ENCODE measurements around the gene ZNF280C.
A peak's percentile ranks its signal among the peaks of the same experiment; 100 is the strongest.

Gene ZNF280C

GRCh38 chrX:130224810-130225209 lies 43.9 kb downstream of the ZNF280C start:
- Mint-ChIP-seq H3K4me3 (no peak overlapping the region), H3K27ac (no peak overlapping the region), H3K4me1 (no peaks in the 10 kb centered on the region), H3K27me3 (no peaks in the 10 kb centered on the region), H3K36me3 (peaks cover 12% of the 10 kb centered on the region), H3K9me3 (no peaks in the 10 kb centered on the region)
- CTCF ChIA-PET, result interaction anchor here (0.5 to 1.7 kb wide), 2 partner anchors 19 to 692 kb away, joined by 3 read pairs; no protein-coding TSS in a partner anchor
- no peak for DNase-seq

- no peaks in the 10 kb centered on the region for H3K27me3 Mint-ChIP-seq
- peaks cover 10% of the 10 kb centered on the region for H3K4me1 Mint-ChIP-seq
- no peak overlapping the region for H3K27ac Mint-ChIP-seq
- H3K36me3 Mint-ChIP-seq, result peaks cover 30% of the 10 kb centered on the region
- no peak overlapping the region for H3K4me3 Mint-ChIP-seq
- DNase-seq, result no peak
- CTCF ChIA-PET, result no interaction called here
- H3K9me3 Mint-ChIP-seq, result no peaks in the 10 kb centered on the region
Observed at GRCh38 chrX:130216320-130216719, 52.4 kb downstream of the ZNF280C start.

GRCh38 chrX:130213376-130213775 lies 55.3 kb downstream of the ZNF280C start:
- H3K4me1 Mint-ChIP-seq, result peaks cover 6% of the 10 kb centered on the region
- H3K9me3 Mint-ChIP-seq, result no peaks in the 10 kb centered on the region

GRCh38 chrX:130212371-130212770 lies 56.3 kb downstream of the ZNF280C start:
- Mint-ChIP-seq H3K27me3 (no peaks in the 10 kb centered on the region), H3K27ac (no peak overlapping the region), H3K4me1 (peaks cover 6% of the 10 kb centered on the region), H3K9me3 (no peaks in the 10 kb centered on the region), H3K36me3 (peaks cover 36% of the 10 kb centered on the region), H3K4me3 (no peak overlapping the region)
- DNase-seq, result no peak
- CTCF ChIA-PET, result no interaction called here

More at GRCh38 chrX:130213376-130213775, 55.3 kb downstream of the ZNF280C start:
- no peak overlapping the region for H3K27ac Mint-ChIP-seq
- H3K4me3 Mint-ChIP-seq, result no peak overlapping the region
- no peak for DNase-seq
- H3K27me3 Mint-ChIP-seq, result no peaks in the 10 kb centered on the region
- CTCF ChIA-PET, result no interaction called here
- H3K36me3 Mint-ChIP-seq, result peaks cover 33% of the 10 kb centered on the region

GRCh38 chrX:130211415-130212186 lies 57.1 kb downstream of the ZNF280C start:
- Mint-ChIP-seq H3K36me3 (peaks cover 33% of the 10 kb centered on the region), H3K4me3 (no peak overlapping the region), H3K27me3 (no peaks in the 10 kb centered on the region), H3K27ac (no peak overlapping the region), H3K9me3 (no peaks in the 10 kb centered on the region), H3K4me1 (peaks cover 6% of the 10 kb centered on the region)
- no peak for DNase-seq
- CTCF ChIA-PET, result no interaction called here

- no peak for DNase-seq
- Mint-ChIP-seq H3K36me3 (peaks cover 12% of the 10 kb centered on the region), H3K9me3 (no peaks in the 10 kb centered on the region), H3K27ac (no peak overlapping the region), H3K27me3 (no peaks in the 10 kb centered on the region), H3K4me3 (no peak overlapping the region), H3K4me1 (no peaks in the 10 kb centered on the region)
- CTCF ChIA-PET, result no interaction called here
Observed at GRCh38 chrX:130204647-130205046, 64.1 kb downstream of the ZNF280C start.

- Mint-ChIP-seq H3K4me3 (no peak overlapping the region), H3K27me3 (peaks cover 3% of the 10 kb centered on the region), H3K36me3 (peaks cover 3% of the 10 kb centered on the region), H3K9me3 (no peaks in the 10 kb centered on the region), H3K4me1 (peaks cover under 1% of the 10 kb centered on the region), H3K27ac (no peak overlapping the region)
- no peak for DNase-seq
- CTCF ChIA-PET, result no interaction called here
Observed at GRCh38 chrX:130197464-130197863, 71.2 kb downstream of the ZNF280C start.

- H3K4me3 Mint-ChIP-seq, result no peak overlapping the region
- peaks cover 2% of the 10 kb centered on the region for H3K4me1 Mint-ChIP-seq
- CTCF ChIA-PET, result no interaction called here
- H3K27me3 Mint-ChIP-seq, result peaks cover 3% of the 10 kb centered on the region
- no peak for DNase-seq
- H3K9me3 Mint-ChIP-seq, result no peaks in the 10 kb centered on the region
- H3K36me3 Mint-ChIP-seq, result peaks cover 3% of the 10 kb centered on the region
- H3K27ac Mint-ChIP-seq, result no peak overlapping the region
Observed at GRCh38 chrX:130196466-130196865, 72.2 kb downstream of the ZNF280C start.

GRCh38 chrX:130190801-130191200 lies 77.9 kb downstream of the ZNF280C start:
- peaks cover 3% of the 10 kb centered on the region for H3K27me3 Mint-ChIP-seq
- CTCF ChIA-PET, result interaction anchor here (1.0 to 5.9 kb wide), 4 partner anchors 16 to 586 kb away, joined by 3 to 67 read pairs (median 3); no protein-coding TSS in a partner anchor
- H3K9me3 Mint-ChIP-seq, result no peaks in the 10 kb centered on the region
- DNase-seq, result no peak
- no peak overlapping the region for H3K4me3 Mint-ChIP-seq
- no peaks in the 10 kb centered on the region for H3K36me3 Mint-ChIP-seq
- H3K4me1 Mint-ChIP-seq, result peaks cover 12% of the 10 kb centered on the region
- no peak overlapping the region for H3K27ac Mint-ChIP-seq

GRCh38 chrX:130186651-130187050 lies 82.0 kb downstream of the ZNF280C start:
- Mint-ChIP-seq H3K9me3 (no peaks in the 10 kb centered on the region), H3K27me3 (no peaks in the 10 kb centered on the region), H3K4me1 (peaks cover 30% of the 10 kb centered on the region), H3K36me3 (peaks cover 10% of the 10 kb centered on the region), H3K4me3 (no peak overlapping the region), H3K27ac (no peak overlapping the region)
- DNase-seq, result no peak
- CTCF ChIA-PET, result interaction anchor here (0.8 kb wide), 1 partner anchor 41 kb away, joined by 3 read pairs; no protein-coding TSS in a partner anchor

GRCh38 chrX:130184857-130185256 lies 83.8 kb downstream of the ZNF280C start:
- Mint-ChIP-seq H3K27ac (peak overlapping the region; percentile 14), H3K36me3 (peaks cover 15% of the 10 kb centered on the region), H3K4me3 (no peak overlapping the region), H3K4me1 (peaks cover 37% of the 10 kb centered on the region), H3K9me3 (no peaks in the 10 kb centered on the region), H3K27me3 (no peaks in the 10 kb centered on the region)
- CTCF ChIA-PET, result no interaction called here
- no peak for DNase-seq

GRCh38 chrX:130184168-130184567 lies 84.5 kb downstream of the ZNF280C start:
- Mint-ChIP-seq H3K4me1 (peaks cover 43% of the 10 kb centered on the region), H3K4me3 (peak overlapping the region; percentile 35), H3K27me3 (no peaks in the 10 kb centered on the region), H3K36me3 (peaks cover 20% of the 10 kb centered on the region), H3K27ac (peak overlapping the region; percentile 87), H3K9me3 (no peaks in the 10 kb centered on the region)
- no peak for DNase-seq
- CTCF ChIA-PET, result no interaction called here

GRCh38 chrX:130179579-130180215 lies 89.0 kb downstream of the ZNF280C start:
- H3K36me3 Mint-ChIP-seq, result peaks cover 41% of the 10 kb centered on the region
- H3K27me3 Mint-ChIP-seq, result no peaks in the 10 kb centered on the region
- CTCF ChIA-PET, result no interaction called here
- DNase-seq, result no peak
- peaks cover 57% of the 10 kb centered on the region for H3K4me1 Mint-ChIP-seq
- peak overlapping the region; percentile 42 for H3K27ac Mint-ChIP-seq
- H3K4me3 Mint-ChIP-seq, result no peak overlapping the region
- H3K9me3 Mint-ChIP-seq, result no peaks in the 10 kb centered on the region

GRCh38 chrX:130179170-130179569 lies 89.5 kb downstream of the ZNF280C start:
- peaks cover 57% of the 10 kb centered on the region for H3K4me1 Mint-ChIP-seq
- no peaks in the 10 kb centered on the region for H3K9me3 Mint-ChIP-seq
- CTCF ChIA-PET, result no interaction called here

GRCh38 chrX:130176942-130177341 lies 91.8 kb downstream of the ZNF280C start:
- Mint-ChIP-seq H3K4me3 (no peak overlapping the region), H3K27ac (no peak overlapping the region), H3K4me1 (peaks cover 55% of the 10 kb centered on the region), H3K36me3 (peaks cover 49% of the 10 kb centered on the region), H3K9me3 (no peaks in the 10 kb centered on the region), H3K27me3 (no peaks in the 10 kb centered on the region)
- no peak for DNase-seq
- CTCF ChIA-PET, result interaction anchor here (0.5 to 1.4 kb wide), 4 partner anchors 15 to 96 kb away, joined by 3 to 6 read pairs (median 4); no protein-coding TSS in a partner anchor

More at GRCh38 chrX:130179170-130179569, 89.5 kb downstream of the ZNF280C start:
- peak overlapping the region; percentile 42 for H3K27ac Mint-ChIP-seq
- H3K36me3 Mint-ChIP-seq, result peaks cover 44% of the 10 kb centered on the region
- H3K27me3 Mint-ChIP-seq, result no peaks in the 10 kb centered on the region
- no peak for DNase-seq
- H3K4me3 Mint-ChIP-seq, result no peak overlapping the region

Measured in activated naive CD4-positive, alpha-beta T cell treated with anti-CD3 and anti-CD28 coated beads, Interleukin-2, amount 10 ng/mL, durations not matched to agents 7 days and 5 days (primary cell).